Measurements from ENCODE around the gene NPR3.

Gene NPR3, protein sequence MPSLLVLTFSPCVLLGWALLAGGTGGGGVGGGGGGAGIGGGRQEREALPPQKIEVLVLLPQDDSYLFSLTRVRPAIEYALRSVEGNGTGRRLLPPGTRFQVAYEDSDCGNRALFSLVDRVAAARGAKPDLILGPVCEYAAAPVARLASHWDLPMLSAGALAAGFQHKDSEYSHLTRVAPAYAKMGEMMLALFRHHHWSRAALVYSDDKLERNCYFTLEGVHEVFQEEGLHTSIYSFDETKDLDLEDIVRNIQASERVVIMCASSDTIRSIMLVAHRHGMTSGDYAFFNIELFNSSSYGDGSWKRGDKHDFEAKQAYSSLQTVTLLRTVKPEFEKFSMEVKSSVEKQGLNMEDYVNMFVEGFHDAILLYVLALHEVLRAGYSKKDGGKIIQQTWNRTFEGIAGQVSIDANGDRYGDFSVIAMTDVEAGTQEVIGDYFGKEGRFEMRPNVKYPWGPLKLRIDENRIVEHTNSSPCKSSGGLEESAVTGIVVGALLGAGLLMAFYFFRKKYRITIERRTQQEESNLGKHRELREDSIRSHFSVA

DNA sequence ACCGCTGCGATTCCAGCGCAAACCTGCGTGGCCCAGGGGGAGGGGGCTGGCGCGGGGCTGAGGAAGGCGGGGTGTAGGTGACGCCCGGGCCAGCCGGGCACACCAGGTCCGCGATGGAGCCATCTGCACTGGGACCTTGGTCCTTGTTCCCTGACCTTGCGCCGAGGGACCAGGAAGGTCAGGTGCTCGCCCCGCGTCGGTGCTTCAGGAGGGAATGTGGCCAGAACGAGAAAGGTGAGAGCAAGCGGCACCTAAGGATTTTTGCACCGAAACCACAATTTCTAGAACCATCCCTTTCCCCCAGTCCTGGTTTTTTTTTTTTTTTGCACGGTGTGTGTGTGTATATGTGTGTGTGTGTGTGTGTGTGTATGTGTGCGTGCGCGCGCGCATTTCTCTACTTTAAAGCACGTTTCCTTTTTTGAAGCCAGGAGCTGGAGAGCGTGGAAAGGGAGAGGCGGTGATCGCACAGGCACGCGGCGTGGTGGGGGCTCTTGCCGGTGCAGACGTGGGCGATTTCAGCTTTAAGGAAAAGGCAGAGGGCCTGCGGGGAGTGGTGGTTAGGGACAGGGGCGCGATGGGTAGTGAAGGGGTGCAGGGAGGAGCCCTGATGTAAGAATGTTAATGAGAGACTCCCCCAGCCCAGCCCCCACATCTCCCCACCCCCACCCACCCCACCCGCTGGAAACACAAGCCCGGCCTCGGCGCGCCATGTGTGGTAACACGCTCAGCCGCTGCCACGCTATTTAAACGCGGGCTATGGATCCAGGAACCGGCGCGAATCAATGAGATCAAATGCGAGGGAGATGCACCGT, at the start of gene NPR3:
NPR3 (plus strand) TSS at position 772 of the 812 bp plus-strand sequence. CDS start 456 bp downstream, outside the sequence.
- Histone ChIP-seq H3K9ac (no peak within 1 kb of the TSS), H3K27me3 (ENCODE audit: control insufficient read depth, insufficient read depth, low read length) (no peaks in the 10 kb centered on the region), H3K27ac (no peak within 1 kb of the TSS)

DNA sequence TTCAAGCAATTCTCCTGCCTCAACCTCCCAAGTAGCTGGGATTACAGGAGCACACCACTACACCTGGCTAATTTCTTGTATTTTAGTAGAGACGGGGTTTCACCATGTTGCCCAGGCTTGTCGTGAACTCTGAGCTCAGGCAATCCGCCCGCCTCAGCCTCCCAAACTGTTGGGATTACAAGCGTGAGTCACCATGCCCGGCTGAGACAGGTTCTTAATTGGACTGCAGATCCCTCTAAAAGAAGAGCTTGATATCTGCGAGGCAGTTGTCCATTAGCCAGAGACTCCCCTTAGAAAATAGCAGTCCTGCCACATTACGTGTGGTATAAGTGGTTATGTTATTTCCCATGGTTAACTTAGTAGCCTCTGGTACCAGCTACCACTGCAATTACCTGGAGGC, 46.6 kb upstream of the NPR3 start:
- TF ChIP-seq, protein P1, sequence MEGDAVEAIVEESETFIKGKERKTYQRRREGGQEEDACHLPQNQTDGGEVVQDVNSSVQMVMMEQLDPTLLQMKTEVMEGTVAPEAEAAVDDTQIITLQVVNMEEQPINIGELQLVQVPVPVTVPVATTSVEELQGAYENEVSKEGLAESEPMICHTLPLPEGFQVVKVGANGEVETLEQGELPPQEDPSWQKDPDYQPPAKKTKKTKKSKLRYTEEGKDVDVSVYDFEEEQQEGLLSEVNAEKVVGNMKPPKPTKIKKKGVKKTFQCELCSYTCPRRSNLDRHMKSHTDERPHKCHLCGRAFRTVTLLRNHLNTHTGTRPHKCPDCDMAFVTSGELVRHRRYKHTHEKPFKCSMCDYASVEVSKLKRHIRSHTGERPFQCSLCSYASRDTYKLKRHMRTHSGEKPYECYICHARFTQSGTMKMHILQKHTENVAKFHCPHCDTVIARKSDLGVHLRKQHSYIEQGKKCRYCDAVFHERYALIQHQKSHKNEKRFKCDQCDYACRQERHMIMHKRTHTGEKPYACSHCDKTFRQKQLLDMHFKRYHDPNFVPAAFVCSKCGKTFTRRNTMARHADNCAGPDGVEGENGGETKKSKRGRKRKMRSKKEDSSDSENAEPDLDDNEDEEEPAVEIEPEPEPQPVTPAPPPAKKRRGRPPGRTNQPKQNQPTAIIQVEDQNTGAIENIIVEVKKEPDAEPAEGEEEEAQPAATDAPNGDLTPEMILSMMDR (IDR thresholded peaks at IDR 0.05), result no peak
- H3K4me3 ChIP-seq (ENCODE audit: low read depth, low read length), result no peak overlapping the region

More for the DNA sequence above, at the start of gene NPR3:
- Histone ChIP-seq H2AFZ (peak within 1 kb of the TSS; percentile 77), H3K79me2 (no peaks in the 10 kb centered on the region), H3K9me3 (ENCODE audit: control insufficient read depth, low read length) (no peaks in the 10 kb centered on the region), H3K36me3 (ENCODE audit: control insufficient read depth, insufficient read depth, low read length) (no peaks in the 10 kb centered on the region), H3K4me2 (ENCODE audit: low read length) (peak within 1 kb of the TSS; percentile 96), H3K4me1 (no peaks in the 10 kb centered on the region), H3K4me3 (ENCODE audit: low read depth, low read length) (peak within 1 kb of the TSS; percentile 73)
- TF ChIP-seq, protein P1 (IDR thresholded peaks at IDR 0.05), result no peak

DNA sequence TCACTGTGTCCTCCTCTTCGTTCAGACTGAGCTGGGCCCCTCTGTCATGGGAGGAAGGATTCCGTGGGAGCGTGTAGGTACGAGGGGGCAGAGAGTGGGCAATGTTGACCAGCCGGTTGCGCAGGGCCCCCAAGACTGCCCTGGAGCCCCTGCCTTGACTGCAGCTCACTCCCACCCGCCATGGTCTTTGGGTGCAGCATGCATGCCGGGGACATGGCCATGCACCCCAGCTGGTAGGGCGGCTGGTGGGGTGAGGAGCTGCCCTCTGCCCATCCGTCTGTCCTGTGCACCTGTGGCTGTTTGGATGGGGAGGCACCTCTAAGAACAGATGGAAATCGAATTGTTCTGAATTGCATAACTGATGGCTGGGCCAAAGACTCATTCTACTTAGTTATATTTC, 42.6 kb upstream of the NPR3 start:
- H3K4me1 ChIP-seq, result no peaks in the 10 kb centered on the region
- no peak overlapping the region for H3K27ac ChIP-seq
- H2AFZ ChIP-seq, result no peak overlapping the region
- H3K36me3 ChIP-seq (ENCODE audit: control insufficient read depth, insufficient read depth, low read length), result no peaks in the 10 kb centered on the region
- H3K4me2 ChIP-seq (ENCODE audit: low read length), result no peak overlapping the region
- no peaks in the 10 kb centered on the region for H3K27me3 ChIP-seq (ENCODE audit: control insufficient read depth, insufficient read depth, low read length)
- H3K79me2 ChIP-seq, result no peaks in the 10 kb centered on the region
- TF ChIP-seq, protein P1 (IDR thresholded peaks at IDR 0.05), result no peak
- no peaks in the 10 kb centered on the region for H3K9me3 ChIP-seq (ENCODE audit: control insufficient read depth, low read length)
- no peak overlapping the region for H3K9ac ChIP-seq
- H3K4me3 ChIP-seq (ENCODE audit: low read depth, low read length), result no peak overlapping the region

More for the DNA sequence above, 46.6 kb upstream of the NPR3 start:
- Histone ChIP-seq H3K9ac (no peak overlapping the region), H3K27me3 (ENCODE audit: control insufficient read depth, insufficient read depth, low read length) (no peaks in the 10 kb centered on the region), H3K4me2 (ENCODE audit: low read length) (no peak overlapping the region), H3K4me1 (no peaks in the 10 kb centered on the region), H2AFZ (no peak overlapping the region), H3K79me2 (no peaks in the 10 kb centered on the region), H3K36me3 (ENCODE audit: control insufficient read depth, insufficient read depth, low read length) (no peaks in the 10 kb centered on the region), H3K27ac (no peak overlapping the region), H3K9me3 (ENCODE audit: control insufficient read depth, low read length) (no peaks in the 10 kb centered on the region)

DNA sequence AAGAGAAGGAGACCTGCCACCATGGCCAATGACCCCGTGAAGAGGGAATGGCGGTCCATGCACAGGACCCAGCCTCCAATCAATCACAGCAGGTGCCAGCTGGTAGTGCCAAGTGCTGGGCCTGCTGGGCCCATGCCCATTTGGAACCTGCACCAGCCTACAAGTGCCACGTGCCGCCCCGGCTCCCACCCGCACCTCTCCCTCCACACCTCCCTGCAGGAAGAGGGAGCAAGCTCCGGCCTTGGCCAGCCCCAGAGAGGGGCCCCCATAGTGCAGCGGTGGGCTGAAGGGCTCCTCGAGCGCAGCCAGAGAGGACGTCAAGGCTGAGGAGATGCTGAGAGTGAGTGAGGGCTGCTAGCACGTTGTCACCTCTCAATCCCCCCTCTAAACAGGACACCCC, 37.8 kb upstream of the NPR3 start:
- Histone ChIP-seq H3K27ac (no peak overlapping the region), H2AFZ (no peak overlapping the region), H3K27me3 (ENCODE audit: control insufficient read depth, insufficient read depth, low read length) (no peaks in the 10 kb centered on the region), H3K4me3 (ENCODE audit: low read depth, low read length) (no peak overlapping the region), H3K36me3 (ENCODE audit: control insufficient read depth, insufficient read depth, low read length) (no peaks in the 10 kb centered on the region), H3K4me1 (no peaks in the 10 kb centered on the region), H3K79me2 (no peaks in the 10 kb centered on the region), H3K9me3 (ENCODE audit: control insufficient read depth, low read length) (no peaks in the 10 kb centered on the region), H3K4me2 (ENCODE audit: low read length) (no peak overlapping the region), H3K9ac (no peak overlapping the region)
- TF ChIP-seq, protein P1 (IDR thresholded peaks at IDR 0.05), result no peak
